ENCODE measurements around the gene FBP2.

Gene FBP2

DNA sequence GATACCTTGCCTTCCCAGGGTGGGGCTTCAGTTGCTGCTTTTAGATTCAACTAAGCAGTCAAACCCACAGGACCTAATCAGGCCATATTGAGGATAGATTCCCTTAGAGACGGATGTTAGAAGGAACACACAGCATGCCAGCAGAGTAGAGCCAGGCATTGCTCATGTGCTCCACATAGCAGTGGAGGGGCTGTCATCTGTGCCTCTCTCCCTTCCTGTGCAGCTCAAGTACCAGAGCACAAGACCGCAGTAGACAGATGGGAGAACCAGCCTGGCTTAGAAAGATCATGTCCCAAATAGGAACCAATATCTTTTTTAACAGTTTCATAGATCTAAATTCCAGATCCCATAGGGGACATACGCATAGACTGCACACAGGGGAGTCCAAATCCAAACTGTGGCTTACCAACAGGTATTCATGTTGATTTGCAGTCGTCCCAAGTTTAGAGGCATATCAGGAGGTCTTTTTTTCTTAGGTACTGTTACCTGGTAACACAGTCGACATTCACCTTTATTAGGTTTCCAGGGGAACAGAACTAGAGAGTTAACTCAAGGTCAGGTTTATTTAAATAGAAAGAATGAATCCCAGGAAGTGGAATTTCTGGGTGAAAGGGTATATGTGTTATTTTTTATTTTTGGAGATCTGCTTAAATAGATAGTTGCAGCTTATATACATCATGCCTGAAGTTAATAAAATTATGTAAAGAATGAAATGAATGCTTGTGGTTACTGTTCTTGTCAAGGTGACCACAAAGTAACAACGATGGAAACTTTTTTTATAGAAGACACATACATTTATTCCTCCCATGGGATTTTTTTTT is 82.3 kb downstream of the FBP2 start:
- no peak for DNase-seq (ENCODE audit: insufficient read length, low spot score)
- FAIRE-seq, result no peak
